GM12891 (cell line): ENCODE measurements around the gene ALB.

Experiments used
- DNase-seq: peaks from one replicate; pipeline ENCODE4 v3.0.0; 2011; ENCODE audit warnings: low spot score; ENCODE audit not compliant: insufficient read length
- FAIRE-seq: peaks from 2 replicates; lab custom pipeline; 2011; peaks lifted over from hg19 to GRCh38; lab: Jason Lieb, UNC
- PAX5 ChIP-seq: IDR thresholded peaks from 2 replicates; pipeline ENCODE4 v1.6.1; 2011; ENCODE audit warnings: low read length, moderate library complexity, mild to moderate bottlenecking; ENCODE audit not compliant: insufficient read depth, severe bottlenecking
- POLR2A ChIP-seq: IDR thresholded peaks from 2 replicates; pipeline ENCODE4 v1.6.1; 2011; ENCODE audit warnings: low read depth, low read length, control low read depth
- POLR2AphosphoS5 ChIP-seq: IDR thresholded peaks from 2 replicates; pipeline ENCODE4 v1.6.1; 2011; ENCODE audit warnings: low read depth, low read length, control low read depth
- POU2F2 ChIP-seq: IDR thresholded peaks from 2 replicates; pipeline ENCODE4 v1.6.1; 2011; ENCODE audit warnings: low read depth, mild to moderate bottlenecking, control low read depth, low read length, moderate library complexity
- SPI1 ChIP-seq: IDR thresholded peaks from 2 replicates; pipeline ENCODE4 v1.6.1; 2011; ENCODE audit warnings: low read depth, low read length, control low read depth
- TAF1 ChIP-seq: IDR thresholded peaks from 2 replicates; pipeline ENCODE4 v1.6.1; 2011; ENCODE audit warnings: low read depth, low read length, control low read depth

The ALB gene

GRCh38 chr4:73407227-73407673 is 3.2 kb downstream of the ALB start:
- no peak for DNase-seq
- TF ChIP-seq POLR2A (no peak), POU2F2 (no peak), PAX5 (no peak), SPI1 (no peak), POLR2AphosphoS5 (no peak), TAF1 (no peak)
- FAIRE-seq = no peak

GRCh38 chr4:73408181-73408867 is 4.2 kb downstream of the ALB start:
- DNase-seq (no peak), FAIRE-seq (no peak)
- TF ChIP-seq PAX5 (no peak), TAF1 (no peak), SPI1 (no peak), POU2F2 (no peak), POLR2AphosphoS5 (no peak), POLR2A (no peak)

- no peak for FAIRE-seq
- no peak for TF ChIP-seq TAF1
- no peak for TF ChIP-seq POLR2AphosphoS5
- TF ChIP-seq PAX5 = no peak
- TF ChIP-seq SPI1 = no peak
- TF ChIP-seq POU2F2 = no peak
- no peak for TF ChIP-seq POLR2A
- DNase-seq = no peak
Observed at GRCh38 chr4:73409012-73409862, 5.2 kb downstream of the ALB start.

GRCh38 chr4:73409978-73410548 is 6.0 kb downstream of the ALB start:
- TF ChIP-seq TAF1 (no peak), POLR2A (no peak), POLR2AphosphoS5 (no peak), POU2F2 (no peak), SPI1 (no peak), PAX5 (no peak)
- DNase-seq (no peak), FAIRE-seq (no peak)

GRCh38 chr4:73410916-73411730 is 7.0 kb downstream of the ALB start:
- FAIRE-seq = no peak
- no peak for TF ChIP-seq POLR2A
- TF ChIP-seq TAF1 = no peak
- TF ChIP-seq POLR2AphosphoS5 = no peak
- no peak for TF ChIP-seq SPI1
- TF ChIP-seq POU2F2 = no peak
- no peak for TF ChIP-seq PAX5
- DNase-seq = no peak

GRCh38 chr4:73411731-73412414 is 7.8 kb downstream of the ALB start:
- DNase-seq (no peak), FAIRE-seq (no peak)
- TF ChIP-seq SPI1 (no peak), POLR2AphosphoS5 (no peak), POLR2A (no peak), TAF1 (no peak), PAX5 (no peak), POU2F2 (no peak)

GRCh38 chr4:73413294-73413755 is 9.2 kb downstream of the ALB start:
- TF ChIP-seq POLR2AphosphoS5 (no peak), POU2F2 (no peak)
- FAIRE-seq (no peak), DNase-seq (no peak)

GRCh38 chr4:73414936-73415271 is 10.8 kb downstream of the ALB start:
- TF ChIP-seq TAF1 = no peak
- no peak for TF ChIP-seq SPI1
- no peak for TF ChIP-seq POLR2AphosphoS5
- no peak for TF ChIP-seq PAX5
- no peak for TF ChIP-seq POLR2A
- FAIRE-seq (no peak), DNase-seq (no peak)
